Osteoblast (primary cell): ENCODE measurements around the gene DRG1. TPM values are rescaled to one million over a fixed set of nuclear protein-coding genes. Genes with fewer than 3 reads are reported as not detected.

ENCODE experiments used
- DNase-seq: peaks from one replicate; pipeline ENCODE4 v3.0.0; 2011; ENCODE audit warnings: low spot score, mixed read lengths; ENCODE audit not compliant: insufficient read length; ENCODE audit errors: missing footprints
- H2AFZ ChIP-seq: 2 replicates; pipeline ENCODE4 v1.6.0; 2011; ENCODE audit warnings: mild to moderate bottlenecking, low read length
- H3K27ac ChIP-seq: 2 replicates; pipeline ENCODE4 v1.5.1; 2011; ENCODE audit warnings: mild to moderate bottlenecking, low read depth, low read length, moderate library complexity
- H3K27me3 ChIP-seq: 2 replicates; pipeline ENCODE4 v1.6.0; 2012; ENCODE audit warnings: mild to moderate bottlenecking, control low read depth, inconsistent platforms, low read length, moderate library complexity; ENCODE audit not compliant: insufficient read depth
- H3K36me3 ChIP-seq: 2 replicates; pipeline ENCODE4 v1.5.1; 2011; ENCODE audit warnings: mild to moderate bottlenecking, low read length, control low read depth, moderate library complexity; ENCODE audit not compliant: insufficient read depth
- H3K4me1 ChIP-seq: 2 replicates; pipeline ENCODE4 v1.5.1; 2011; ENCODE audit warnings: mild to moderate bottlenecking, low read length, control low read depth, moderate library complexity; ENCODE audit not compliant: insufficient read depth
- H3K4me2 ChIP-seq: 2 replicates; pipeline ENCODE4 v1.6.0; 2011; ENCODE audit warnings: mild to moderate bottlenecking, low read length; ENCODE audit not compliant: insufficient read depth
- H3K4me3 ChIP-seq: fragments of 200-600 bp; sonication (generic); 3 replicates; pipeline ENCODE4 v1.5.1; 2012; ENCODE audit warnings: mild to moderate bottlenecking, low read length, inconsistent platforms; ENCODE audit not compliant: insufficient read depth
- H3K79me2 ChIP-seq: 2 replicates; pipeline ENCODE4 v1.6.0; 2012; ENCODE audit warnings: mild to moderate bottlenecking, low read length, control low read depth, inconsistent platforms; ENCODE audit not compliant: insufficient read depth
- H3K9me3 ChIP-seq: 2 replicates; pipeline ENCODE4 v1.5.1; 2011; ENCODE audit warnings: low read depth, low read length, control low read depth
- H4K20me1 ChIP-seq: 2 replicates; pipeline ENCODE4 v1.6.0; 2012; ENCODE audit warnings: mild to moderate bottlenecking, low read length, control low read depth; ENCODE audit not compliant: insufficient read depth
- CTCF ChIP-seq: IDR thresholded peaks from 2 replicates; pipeline ENCODE4 v1.5.1; 2011; ENCODE audit warnings: mild to moderate bottlenecking, low read depth, low read length, moderate library complexity; ENCODE audit errors: extremely low read depth
- total RNA-seq: library from RNA; depleted of rRNA; stranded (reverse); fragments of >200 nt; gene quantifications from 2 replicates; pipeline ENCODE4 v1.2.3, GENCODE V29; 2012

Gene DRG1
- total RNA-seq, 1 donor = 68.0 TPM

DNA sequence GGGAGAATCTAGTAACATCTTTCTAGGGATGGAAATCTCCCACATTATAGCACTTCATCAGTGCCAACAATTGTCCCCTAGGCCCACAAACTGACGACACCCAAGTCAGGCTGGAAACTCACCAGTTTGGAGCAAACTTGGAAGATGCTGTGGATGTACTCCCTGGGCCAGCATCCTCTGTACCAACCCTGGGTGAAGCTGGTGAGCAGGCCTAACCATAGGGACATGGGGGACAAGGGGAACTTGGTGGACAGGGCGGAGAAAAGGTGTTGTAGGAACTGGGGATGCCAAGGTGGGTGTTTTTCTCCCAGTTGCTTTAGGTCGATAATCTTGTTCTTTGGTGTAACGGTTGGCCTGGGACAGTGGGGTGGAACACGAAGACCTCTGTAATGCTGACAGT, 42.2 kb downstream of the DRG1 start:
- Histone ChIP-seq H3K4me2 (no peak overlapping the region), H3K27ac (no peak overlapping the region), H4K20me1 (peaks cover 3% of the 10 kb centered on the region), H3K79me2 (no peaks in the 10 kb centered on the region), H3K9me3 (no peaks in the 10 kb centered on the region), H2AFZ (no peak overlapping the region), H3K4me1 (no peaks in the 10 kb centered on the region), H3K36me3 (peaks cover 90% of the 10 kb centered on the region), H3K4me3 (no peak overlapping the region), H3K27me3 (no peaks in the 10 kb centered on the region)
- DNase-seq = no peak
- TF ChIP-seq CTCF = no peak

- H3K9me3 ChIP-seq = no peaks in the 10 kb centered on the region
- H3K36me3 ChIP-seq = peaks cover 89% of the 10 kb centered on the region
- H3K4me1 ChIP-seq = no peaks in the 10 kb centered on the region
- no peak overlapping the region for H2AFZ ChIP-seq
- no peaks in the 10 kb centered on the region for H3K79me2 ChIP-seq
- H3K4me3 ChIP-seq = no peak overlapping the region
- H3K4me2 ChIP-seq = no peak overlapping the region
- no peaks in the 10 kb centered on the region for H4K20me1 ChIP-seq
- H3K27ac ChIP-seq = no peak overlapping the region
- peak; percentile 19 for DNase-seq
- TF ChIP-seq CTCF = no peak
- H3K27me3 ChIP-seq = no peaks in the 10 kb centered on the region
Observed at GRCh38 chr22:31442768-31443489, 43.5 kb downstream of the DRG1 start.

GRCh38 chr22:31443516-31443915, 44.1 kb downstream of the DRG1 start:
- no peak overlapping the region for H2AFZ ChIP-seq
- H3K79me2 ChIP-seq = no peaks in the 10 kb centered on the region
- H3K36me3 ChIP-seq = peaks cover 83% of the 10 kb centered on the region
- no peak for TF ChIP-seq CTCF
- H3K4me1 ChIP-seq = no peaks in the 10 kb centered on the region
- H3K9me3 ChIP-seq = no peaks in the 10 kb centered on the region
- H3K27me3 ChIP-seq = no peaks in the 10 kb centered on the region
- no peak overlapping the region for H3K4me2 ChIP-seq
- no peak for DNase-seq
- H3K4me3 ChIP-seq = no peak overlapping the region
- H3K27ac ChIP-seq = no peak overlapping the region
- H4K20me1 ChIP-seq = no peaks in the 10 kb centered on the region

- no peak for DNase-seq
- Histone ChIP-seq H3K27ac (no peak overlapping the region), H3K36me3 (peaks cover 69% of the 10 kb centered on the region), H3K4me3 (no peak overlapping the region), H3K4me1 (no peaks in the 10 kb centered on the region), H2AFZ (no peak overlapping the region), H4K20me1 (no peaks in the 10 kb centered on the region), H3K79me2 (no peaks in the 10 kb centered on the region), H3K4me2 (no peak overlapping the region), H3K9me3 (no peaks in the 10 kb centered on the region), H3K27me3 (no peaks in the 10 kb centered on the region)
- TF ChIP-seq CTCF = no peak
Observed at GRCh38 chr22:31445642-31446041, 46.2 kb downstream of the DRG1 start.
